AG10803 (cell line): ENCODE measurements around the gene SLC25A47.
A peak's percentile ranks its signal among the peaks of the same experiment; 100 is the strongest.

Experiments
- DNase-seq: peaks from one replicate; pipeline ENCODE4 v3.0.0; 2010; ENCODE audit warnings: low read depth
- H3K4me3 ChIP-seq: 2 replicates; pipeline ENCODE4 v1.5.1; 2011; ENCODE audit warnings: mild to moderate bottlenecking, low read length, control low read depth
- CTCF ChIP-seq: conservative IDR thresholded peaks from 2 replicates; pipeline ENCODE4 v1.5.1; 2011; ENCODE audit warnings: mild to moderate bottlenecking, low read length, control low read depth, inconsistent platforms

SLC25A47 gene

GRCh38 chr14:100372357-100373048 lies 49.4 kb downstream of the SLC25A47 start:
- H3K4me3 ChIP-seq, result peak overlapping the region; percentile 13
- DNase-seq, result no peak
- no peak for TF ChIP-seq CTCF

GRCh38 chr14:100374270-100374669 lies 51.1 kb downstream of the SLC25A47 start:
- no peak for TF ChIP-seq CTCF
- H3K4me3 ChIP-seq, result peak overlapping the region; percentile 94

DNA sequence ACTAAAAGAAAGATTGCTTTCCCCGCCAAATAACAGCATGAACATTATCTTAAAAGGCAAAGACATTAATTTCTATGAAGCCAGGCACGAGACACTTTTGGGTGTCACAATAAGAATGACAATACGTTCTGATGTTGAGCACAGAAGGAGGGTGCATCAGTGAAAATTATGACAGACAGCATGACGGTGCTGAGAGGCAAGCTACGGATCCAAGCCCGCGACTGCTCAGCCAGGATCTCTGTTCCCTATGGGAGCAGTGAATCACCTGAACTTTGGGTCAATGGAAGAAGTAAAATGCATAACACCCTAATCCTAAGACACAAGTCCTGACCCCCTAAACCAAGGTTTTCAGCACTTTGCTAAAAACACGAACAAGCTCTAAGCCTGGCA lies 51.7 kb downstream of the SLC25A47 start:
- peak overlapping the region; percentile 94 for H3K4me3 ChIP-seq
- peak; percentile 22 for DNase-seq
- no peak for TF ChIP-seq CTCF

More at GRCh38 chr14:100374270-100374669, 51.1 kb downstream of the SLC25A47 start:
- DNase-seq, result no peak

GRCh38 chr14:100375266-100375962 lies 52.3 kb downstream of the SLC25A47 start:
- no peak for TF ChIP-seq CTCF
- peak; percentile 99 for DNase-seq
- peak overlapping the region; percentile 94 for H3K4me3 ChIP-seq

- DNase-seq, result peak; percentile 96
- peak within 1 kb of the TSS; percentile 94 for H3K4me3 ChIP-seq
- no peak for TF ChIP-seq CTCF
Measured at GRCh38 chr14:100375963-100376735, 53.0 kb downstream of the SLC25A47 start, which contains the start of gene WDR25. Gene WDR25, plus strand, starts transcription at chr14:100376485.

GRCh38 chr14:100376751-100377171 lies 53.6 kb downstream of the SLC25A47 start:
- peak overlapping the region; percentile 94 for H3K4me3 ChIP-seq
- peak; percentile 42 for TF ChIP-seq CTCF
- peak; percentile 29 for DNase-seq
